IMR-90 (cell line): ENCODE results near the gene CACNG5.

Source experiments
- BHLHE40 ChIP-seq: fragments of 150-350 bp; IDR thresholded peaks from 2 replicates; pipeline ENCODE4 v1.6.1; 2016; ENCODE audit warnings: mild to moderate bottlenecking, low read depth, low read length
- CEBPB ChIP-seq: IDR thresholded peaks from 2 replicates; pipeline ENCODE4 v1.6.1; 2012; ENCODE audit warnings: low read depth, low read length, improper control_type of control experiment
- CHD1 ChIP-seq: IDR thresholded peaks from 2 replicates; pipeline ENCODE4 v1.6.1; 2012; ENCODE audit warnings: low read depth, low read length, improper control_type of control experiment
- CTCF ChIP-seq: conservative IDR thresholded peaks from 2 replicates; pipeline ENCODE4 v1.5.1; 2012; ENCODE audit warnings: mild to moderate bottlenecking, low read depth, low read length, improper control_type of control experiment
- ELK1 ChIP-seq: fragments of 150-350 bp; IDR thresholded peaks from 2 replicates; pipeline ENCODE4 v1.6.1; 2016; ENCODE audit warnings: low read depth, mild to moderate bottlenecking, low read length, moderate library complexity, borderline replicate concordance
- FOS ChIP-seq: fragments of 150-350 bp; IDR thresholded peaks from 2 replicates; pipeline ENCODE4 v1.6.1; 2016; ENCODE audit warnings: low read depth, low read length
- MAZ ChIP-seq: IDR thresholded peaks from 2 replicates; pipeline ENCODE4 v1.6.1; 2012; ENCODE audit warnings: low read depth, mild to moderate bottlenecking, low read length, improper control_type of control experiment, moderate library complexity, borderline replicate concordance
- MXI1 ChIP-seq: IDR thresholded peaks from 2 replicates; pipeline ENCODE4 v1.6.1; 2012; ENCODE audit warnings: low read depth, mild to moderate bottlenecking, low read length, moderate library complexity, borderline replicate concordance
- POLR2A ChIP-seq: IDR thresholded peaks from 2 replicates; pipeline ENCODE4 v1.6.1; 2012; ENCODE audit warnings: mild to moderate bottlenecking, low read depth, low read length
- RAD21 ChIP-seq: IDR thresholded peaks from 2 replicates; pipeline ENCODE4 v1.6.1; 2012; ENCODE audit warnings: low read length, improper control_type of control experiment
- RCOR1 ChIP-seq: IDR thresholded peaks from 2 replicates; pipeline ENCODE4 v1.6.1; 2012; ENCODE audit warnings: mild to moderate bottlenecking, low read length, improper control_type of control experiment; ENCODE audit not compliant: insufficient replicate concordance
- RFX5 ChIP-seq: IDR thresholded peaks from 2 replicates; pipeline ENCODE4 v1.8.0; 2012; ENCODE audit warnings: low read depth, mild to moderate bottlenecking, low read length, moderate library complexity
- SMC3 ChIP-seq: fragments of 150-350 bp; IDR thresholded peaks from 2 replicates; pipeline ENCODE4 v1.6.1; 2016; ENCODE audit warnings: low read depth, mild to moderate bottlenecking, antibody characterized with exemption, low read length, moderate library complexity
- TF ChIP-seq, protein P1 (sequence below): fragments of 150-350 bp; IDR thresholded peaks from 2 replicates; pipeline ENCODE4 v1.6.1; 2017; ENCODE audit warnings: mild to moderate bottlenecking, antibody characterized with exemption, low read length, low read depth

DNA sequence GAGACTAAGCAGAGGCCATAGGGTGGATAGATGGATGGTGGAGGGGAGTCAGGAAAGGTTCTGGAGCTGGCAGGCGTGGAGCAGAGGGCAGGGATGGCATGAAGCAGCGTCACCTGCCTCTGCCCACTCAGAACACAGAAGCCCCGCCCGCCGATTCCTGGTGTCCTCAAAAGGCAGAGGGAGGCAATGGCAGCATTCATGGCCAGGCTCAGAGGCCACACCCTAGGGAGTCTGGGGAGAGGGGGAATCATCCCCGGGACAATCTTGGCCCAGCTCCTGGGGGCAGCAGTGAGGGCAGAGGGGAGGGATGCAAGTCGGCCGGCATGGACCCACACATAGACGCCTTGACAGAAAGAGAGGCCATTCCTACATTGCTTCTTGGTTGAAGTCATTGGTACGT, 68.9 kb downstream of the CACNG5 start:
- TF ChIP-seq MXI1 = no peak
- TF ChIP-seq ELK1 = no peak
- no peak for TF ChIP-seq FOS
- TF ChIP-seq RFX5 = no peak
- TF ChIP-seq, protein P1, sequence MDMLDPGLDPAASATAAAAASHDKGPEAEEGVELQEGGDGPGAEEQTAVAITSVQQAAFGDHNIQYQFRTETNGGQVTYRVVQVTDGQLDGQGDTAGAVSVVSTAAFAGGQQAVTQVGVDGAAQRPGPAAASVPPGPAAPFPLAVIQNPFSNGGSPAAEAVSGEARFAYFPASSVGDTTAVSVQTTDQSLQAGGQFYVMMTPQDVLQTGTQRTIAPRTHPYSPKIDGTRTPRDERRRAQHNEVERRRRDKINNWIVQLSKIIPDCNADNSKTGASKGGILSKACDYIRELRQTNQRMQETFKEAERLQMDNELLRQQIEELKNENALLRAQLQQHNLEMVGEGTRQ = no peak
- no peak for TF ChIP-seq CTCF
- no peak for TF ChIP-seq RAD21
- no peak for TF ChIP-seq POLR2A
- no peak for TF ChIP-seq SMC3
- TF ChIP-seq RCOR1 = no peak
- no peak for TF ChIP-seq CEBPB
- no peak for TF ChIP-seq MAZ
- no peak for TF ChIP-seq CHD1
- TF ChIP-seq BHLHE40 = no peak
